GM12873 (cell line): ENCODE data around the gene DCUN1D4.

Experiments
- TF ChIP-seq, protein P1 (sequence below): IDR thresholded peaks from 2 replicates; pipeline ENCODE4 v1.5.1; 2012; ENCODE audit warnings: low read depth, mild to moderate bottlenecking, moderate library complexity, low read length, control low read depth; ENCODE audit not compliant: insufficient read depth; ENCODE audit errors: missing control alignments

Gene DCUN1D4

DNA sequence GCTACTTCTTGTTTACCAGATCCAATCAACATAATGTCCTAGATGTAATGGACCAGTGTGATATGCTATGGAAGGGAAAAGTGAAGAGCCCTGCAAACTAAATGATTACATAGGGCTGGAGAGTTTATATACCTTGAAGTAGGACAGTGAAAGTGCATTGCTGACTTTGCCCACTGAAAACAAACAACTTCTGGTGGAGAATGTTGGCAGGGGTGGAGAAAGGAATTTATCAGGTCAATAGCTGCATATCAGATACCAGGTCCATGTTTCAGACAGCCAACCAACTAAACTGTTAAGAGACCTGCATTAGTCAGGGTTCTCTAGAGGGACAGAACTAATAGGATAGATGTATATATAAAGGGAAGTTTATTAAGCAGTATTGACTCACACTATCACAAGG lies 82.4 kb downstream of the DCUN1D4 start:
- TF ChIP-seq, protein P1, sequence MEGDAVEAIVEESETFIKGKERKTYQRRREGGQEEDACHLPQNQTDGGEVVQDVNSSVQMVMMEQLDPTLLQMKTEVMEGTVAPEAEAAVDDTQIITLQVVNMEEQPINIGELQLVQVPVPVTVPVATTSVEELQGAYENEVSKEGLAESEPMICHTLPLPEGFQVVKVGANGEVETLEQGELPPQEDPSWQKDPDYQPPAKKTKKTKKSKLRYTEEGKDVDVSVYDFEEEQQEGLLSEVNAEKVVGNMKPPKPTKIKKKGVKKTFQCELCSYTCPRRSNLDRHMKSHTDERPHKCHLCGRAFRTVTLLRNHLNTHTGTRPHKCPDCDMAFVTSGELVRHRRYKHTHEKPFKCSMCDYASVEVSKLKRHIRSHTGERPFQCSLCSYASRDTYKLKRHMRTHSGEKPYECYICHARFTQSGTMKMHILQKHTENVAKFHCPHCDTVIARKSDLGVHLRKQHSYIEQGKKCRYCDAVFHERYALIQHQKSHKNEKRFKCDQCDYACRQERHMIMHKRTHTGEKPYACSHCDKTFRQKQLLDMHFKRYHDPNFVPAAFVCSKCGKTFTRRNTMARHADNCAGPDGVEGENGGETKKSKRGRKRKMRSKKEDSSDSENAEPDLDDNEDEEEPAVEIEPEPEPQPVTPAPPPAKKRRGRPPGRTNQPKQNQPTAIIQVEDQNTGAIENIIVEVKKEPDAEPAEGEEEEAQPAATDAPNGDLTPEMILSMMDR, result no peak

DNA sequence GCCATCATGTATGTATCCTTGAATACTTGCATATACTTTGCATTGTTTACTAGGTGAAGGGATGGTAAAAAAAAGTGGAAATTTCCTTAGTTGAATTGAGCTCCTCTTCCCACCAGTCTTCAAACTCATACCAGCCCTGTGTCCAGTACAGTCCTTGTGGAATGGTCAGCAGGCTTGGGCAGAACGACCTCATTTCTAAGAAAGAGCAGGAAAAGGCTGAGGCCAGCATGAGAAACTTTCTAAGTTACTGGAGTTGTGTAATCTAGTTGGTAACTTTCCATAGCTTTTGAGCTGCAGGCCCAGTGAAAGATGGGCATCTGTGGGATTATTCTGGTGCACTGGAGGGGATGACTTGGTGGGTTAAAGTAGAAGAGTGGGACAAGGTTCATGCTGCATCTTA lies 87.6 kb downstream of the DCUN1D4 start:
- TF ChIP-seq, protein P1, result no peak

DNA sequence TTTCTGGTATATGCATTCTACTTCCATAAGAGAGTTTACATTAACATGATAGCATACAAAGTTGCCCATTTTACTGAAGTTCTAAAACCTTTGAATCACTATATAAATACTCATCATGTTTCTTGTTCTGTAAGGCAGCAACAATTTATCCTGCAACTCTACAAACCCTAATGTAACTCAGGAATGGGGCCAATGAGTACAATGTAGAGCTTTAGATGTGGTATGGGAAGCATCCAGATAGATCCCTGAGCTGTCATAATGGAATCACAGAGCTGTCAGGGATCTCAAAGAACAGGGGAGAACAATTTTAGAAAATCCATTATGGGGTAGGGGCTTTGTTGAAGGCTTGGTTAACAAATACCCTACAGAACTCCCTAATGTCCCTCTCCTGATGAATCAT lies 88.5 kb downstream of the DCUN1D4 start:
- TF ChIP-seq, protein P1, result no peak

DNA sequence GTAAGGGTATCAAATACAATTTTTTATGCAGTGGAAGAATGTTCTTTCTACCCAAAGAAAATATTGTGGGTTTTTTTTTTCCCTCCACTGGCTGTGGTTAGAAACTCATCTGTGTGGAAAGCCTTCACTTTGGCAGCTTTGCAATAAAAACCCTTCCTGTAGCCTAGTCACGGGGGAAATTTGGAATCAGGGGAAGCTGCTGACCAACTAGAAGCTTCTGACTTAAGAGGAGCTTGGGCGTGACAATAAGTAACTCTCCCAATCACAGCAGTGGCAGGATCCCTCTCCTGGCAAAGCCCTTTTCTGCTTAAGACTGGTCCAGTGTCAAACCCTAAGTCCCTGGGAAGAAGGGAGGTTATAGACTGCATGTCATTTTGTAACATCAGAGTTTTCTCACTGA lies 89.3 kb downstream of the DCUN1D4 start:
- TF ChIP-seq, protein P1, result no peak

DNA sequence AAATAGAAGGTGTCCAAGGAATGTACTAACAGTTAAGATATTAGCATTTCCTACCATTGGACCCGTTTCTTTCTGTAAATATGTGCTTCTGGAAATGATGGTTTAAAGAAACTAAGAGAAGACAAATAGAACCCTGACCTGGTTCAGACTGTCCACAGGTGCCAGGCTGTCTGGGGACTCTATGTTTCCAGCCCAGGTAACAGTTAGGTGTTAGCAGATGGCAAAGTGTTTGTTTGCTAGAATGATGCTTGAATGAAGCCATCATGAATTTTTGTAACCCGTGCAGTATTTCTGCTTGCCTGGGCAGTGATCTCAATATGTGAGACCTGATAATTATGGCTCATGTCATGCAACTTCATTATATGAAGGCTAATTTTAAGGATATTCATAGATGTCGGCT lies 89.7 kb downstream of the DCUN1D4 start:
- TF ChIP-seq, protein P1, result no peak

DNA sequence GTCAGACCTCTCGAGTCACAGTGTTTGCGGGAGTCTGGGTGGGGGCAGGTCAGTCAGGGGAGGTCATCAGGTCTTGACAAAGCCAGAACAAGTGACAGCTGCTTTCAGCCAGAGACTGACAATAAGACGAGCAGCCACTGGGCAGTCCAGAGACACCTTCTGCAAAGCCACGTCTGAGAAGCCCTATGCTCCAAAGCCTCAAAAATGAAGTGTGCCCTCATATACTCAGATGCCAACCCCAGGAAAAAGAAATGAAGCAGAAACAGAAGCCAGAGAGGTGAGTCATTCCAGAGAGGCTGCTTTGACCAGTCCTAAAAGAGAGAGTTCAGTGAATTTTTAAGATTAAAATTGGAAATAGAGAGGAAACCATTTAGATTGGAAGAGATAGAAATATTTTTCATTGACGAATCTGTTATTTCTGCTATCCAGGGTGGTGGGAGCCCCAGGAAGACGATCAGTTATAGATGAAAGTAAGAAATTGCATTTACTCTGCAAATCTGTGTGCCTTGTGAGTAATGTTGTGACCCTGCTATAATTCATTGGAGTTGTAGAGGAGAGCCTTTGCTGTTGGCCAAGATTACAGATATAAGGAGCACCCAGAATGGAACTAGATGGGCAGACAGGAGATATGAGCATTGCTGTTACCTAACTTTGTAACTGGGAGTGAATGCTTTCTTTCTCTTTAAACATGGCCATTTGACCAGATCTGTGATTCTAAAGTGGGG lies 99.3 kb downstream of the DCUN1D4 start:
- TF ChIP-seq, protein P1, result no peak

DNA sequence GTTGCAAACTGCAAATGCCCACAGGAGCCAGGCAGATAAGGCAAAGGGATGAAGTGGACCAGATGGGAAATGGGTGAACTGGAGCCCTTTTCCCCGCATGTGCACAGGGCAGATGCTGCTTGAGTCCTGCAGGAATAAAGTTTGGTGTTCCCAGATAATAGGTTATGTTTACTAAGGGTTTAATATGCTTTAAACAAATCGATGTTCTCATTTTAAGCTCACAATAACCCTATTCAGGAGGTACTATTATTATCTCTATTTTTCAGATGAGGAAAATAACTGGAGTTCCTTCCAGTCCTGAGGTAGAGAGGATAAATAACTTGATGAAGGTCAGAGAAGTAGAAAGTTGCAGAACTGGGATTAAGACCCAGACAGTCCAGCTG lies 99.9 kb downstream of the DCUN1D4 start:
- TF ChIP-seq, protein P1, result no peak
